GM12878 (cell line): Measurements from ENCODE around the gene ATG5. TPM values are rescaled to one million over a fixed set of nuclear protein-coding genes. Genes with fewer than 3 reads are reported as not detected.
A peak's percentile ranks its signal among the peaks of the same experiment; 100 is the strongest.

Source experiments
- ATAC-seq: fragments of 200-7000 bp; cut with Tn5 transposase; 3 replicates; pipeline ENCODE4 v1.9.1; 2020; ENCODE audit warnings: mild to moderate bottlenecking, moderate library complexity
- BruUV-seq: library from RNA; stranded (reverse); fragments of 400-500 nt; replicated peaks from 2 replicates; lab custom pipeline; 2021; lab: Mats Ljungman, UMichigan
- CTCF ChIA-PET: fragments of 300-600 bp; sonication (Branson Sonifier 250); formaldehyde crosslinking; extraction: SDS; loops from one replicate; lab custom pipeline; 2021; ENCODE audit warnings: inconsistent platforms; lab: Yijun Ruan, JAX
- POLR2A ChIA-PET: fragments of 350-600 bp; formaldehyde crosslinking; extraction: SDS; loops from one replicate; lab custom pipeline; 2021; ENCODE audit warnings: inconsistent platforms; lab: Charles Lee
- RAD21 ChIA-PET: fragments of 300-600 bp; sonication (Branson Sonifier 250); formaldehyde crosslinking; loops from one replicate; lab custom pipeline; 2023; ENCODE audit warnings: antibody characterized with exemption; ENCODE audit not compliant: unreplicated experiment; lab: Charles Lee
- SMC1A ChIA-PET: fragments of 300-600 bp; sonication (Branson Sonifier 250); formaldehyde crosslinking; loops from one replicate; lab custom pipeline; 2023; ENCODE audit not compliant: unreplicated experiment, uncharacterized antibody; lab: Charles Lee
- DNase-seq: peaks from one replicate; pipeline ENCODE4 v3.0.0-alpha.2; 2011; ENCODE audit warnings: low read depth, low spot score
- FAIRE-seq: peaks from 3 replicates; lab custom pipeline; 2011; peaks lifted over from hg19 to GRCh38; lab: Jason Lieb, UNC
- H2AFZ ChIP-seq: 2 replicates; pipeline ENCODE4 v1.6.0; 2011; ENCODE audit warnings: low read depth, low read length, control low read depth; ENCODE audit not compliant: control insufficient read depth
- H3K27ac ChIP-seq: 2 replicates; pipeline ENCODE4 v1.5.1; 2011; ENCODE audit warnings: control low read depth; ENCODE audit not compliant: control insufficient read depth, insufficient read depth
- H3K27me3 ChIP-seq, 2 experiments: replicated peaks in 1 of 2; 2 replicates each; pipeline versions ENCODE4 v1.6.0 to v1.6.1; 2011; ENCODE audit warnings: low read length in 1 of 2; ENCODE audit not compliant: control insufficient read depth in 2 of 2, insufficient read depth in 2 of 2
- H3K36me3 ChIP-seq, 2 experiments: 2 replicates each; pipeline ENCODE4 v1.5.1; 2011; ENCODE audit warnings: low read length in 1 of 2; ENCODE audit not compliant: control insufficient read depth in 2 of 2, insufficient read depth in 2 of 2
- H3K4me1 ChIP-seq: 2 replicates; pipeline ENCODE4 v1.6.1; 2011; ENCODE audit warnings: mild to moderate bottlenecking, low read length, moderate library complexity, mixed read lengths; ENCODE audit not compliant: control insufficient read depth, insufficient read depth
- H3K4me2 ChIP-seq: 2 replicates; pipeline ENCODE4 v1.6.0; 2011; ENCODE audit warnings: control low read depth; ENCODE audit not compliant: control insufficient read depth, insufficient read depth
- H3K4me3 ChIP-seq: fragments of 200-600 bp; sonication (generic); 2 replicates; pipeline ENCODE4 v1.5.1; 2016
- H3K79me2 ChIP-seq: 2 replicates; pipeline ENCODE4 v1.6.0; 2011; ENCODE audit warnings: low read length; ENCODE audit not compliant: control insufficient read depth, insufficient read depth
- H3K9ac ChIP-seq: 2 replicates; pipeline ENCODE4 v1.8.0; 2011; ENCODE audit warnings: low read length, control low read depth, mixed read lengths; ENCODE audit not compliant: control insufficient read depth, insufficient read depth
- H3K9me3 ChIP-seq: replicated peaks from 3 replicates; pipeline ENCODE4 v1.5.1; 2011; ENCODE audit warnings: mild to moderate bottlenecking, low read length; ENCODE audit not compliant: control insufficient read depth, insufficient read depth
- H4K20me1 ChIP-seq: 2 replicates; pipeline ENCODE4 v1.6.0; 2011; ENCODE audit not compliant: control insufficient read depth, insufficient read depth
- E2F4 ChIP-seq: IDR thresholded peaks from 2 replicates; pipeline ENCODE4 v1.6.1; 2012; ENCODE audit warnings: low read depth, low read length, improper control_type of control experiment
- E4F1 ChIP-seq: fragments of 450-650 bp; IDR thresholded peaks from 2 replicates; pipeline ENCODE4 v1.6.1; 2018; ENCODE audit warnings: borderline replicate concordance, mild to moderate bottlenecking; ENCODE audit not compliant: partially characterized antibody
- NRF1 ChIP-seq: conservative IDR thresholded peaks from 2 replicates; pipeline ENCODE4 v1.6.1; 2011; ENCODE audit warnings: mild to moderate bottlenecking, low read depth, low read length, improper control_type of control experiment
- REST ChIP-seq: IDR thresholded peaks from 2 replicates; pipeline ENCODE4 v1.6.1; 2012; ENCODE audit warnings: mild to moderate bottlenecking, low read depth, low read length
- TCF12 ChIP-seq: IDR thresholded peaks from 2 replicates; pipeline ENCODE4 v1.6.1; 2011; ENCODE audit warnings: low read depth, mild to moderate bottlenecking, low read length
- USF2 ChIP-seq: IDR thresholded peaks from 2 replicates; pipeline ENCODE4 v1.6.1; 2011; ENCODE audit warnings: low read depth, low read length, improper control_type of control experiment, borderline replicate concordance
- ZBTB33 ChIP-seq: fragments of 450-650 bp; IDR thresholded peaks from 2 replicates; pipeline ENCODE4 v1.6.1; 2017; ENCODE audit warnings: mild to moderate bottlenecking
- ZZZ3 ChIP-seq: IDR thresholded peaks from 2 replicates; pipeline ENCODE4 v1.6.1; 2011; ENCODE audit warnings: low read depth; ENCODE audit not compliant: control insufficient read depth, insufficient read length
- WGBS: methylation state at CpG from one replicate; pipeline ENCODE4 v1.1.6; 2016; ENCODE audit warnings: low lambda C conversion rate; ENCODE audit not compliant: insufficient replicate concordance, insufficient coverage; ENCODE audit errors: missing lambda C conversion rate; 5-methylcytosine and 5-hydroxymethylcytosine counted together
- in situ Hi-C: fragments of 300-500 bp; cut with MboI; formaldehyde crosslinking; loops from 9 replicates; pipeline ENCODE4 v1.14.3; 2018; ENCODE audit warnings: mixed read lengths
- intact Hi-C: fragments of 100-400 bp; cut with micrococcal nuclease; formaldehyde crosslinking; loops from one replicate; pipeline ENCODE4 v1.14.2; 2022; ENCODE audit not compliant: unreplicated experiment
- polyA plus RNA-seq, 11 experiments: library from polyadenylated mRNA; depleted of rRNA in 4 of 11; unstranded in 6 of 11; stranded (reverse) in 5 of 11; fragments of >200 nt; fragmentation: Nextera tagmentation in 4 of 11; fragmentation: Illumina TruSeq in 1 of 11; extraction: Ambion mirVana in 4 of 11; extraction: Trizol in 1 of 11; gene quantifications; 1 replicate in 1 of 11; 2 replicates in 10 of 11; pipeline versions ENCODE4 v1.2.1 to v1.2.3, GENCODE V29; 2011 to 2016; ENCODE audit warnings: inconsistent platforms in 2 of 11, missing spikeins in 2 of 11, low read depth in 1 of 11
- total RNA-seq, 4 experiments: library from RNA; depleted of rRNA in 3 of 4; stranded (reverse); fragments of >200 nt in 3 of 4; fragmentation: Illumina TruSeq in 1 of 4; extraction: Trizol in 1 of 4; gene quantifications; 2 replicates each; pipeline versions ENCODE4 v1.2.1 to v1.2.3, GENCODE V29; 2013 to 2021

ATG5 gene
- total and polyA plus RNA-seq, 10 of the 15 experiments (the other 5 are each of a cell fraction or from before 2014, with no cell fraction given): 12.9 to 51.8 (median 23.9) TPM

GRCh38 chr6:106177786-106178185 lies 147.8 kb downstream of the ATG5 start (continued):
- TF ChIP-seq E2F4: no peak
- TF ChIP-seq ZZZ3: no peak
- TF ChIP-seq USF2: no peak
- TF ChIP-seq E4F1: no peak

- Histone ChIP-seq H4K20me1 (no peaks in the 10 kb centered on the region), H3K27ac (no peak overlapping the region), H3K36me3 (no peaks in the 10 kb centered on the region), H3K27me3 (no peaks in the 10 kb centered on the region), H2AFZ (no peak overlapping the region), H3K79me2 (no peaks in the 10 kb centered on the region), H3K9me3 (no peaks in the 10 kb centered on the region; the same call in 2 of the 3 replicates), H3K9ac (no peak overlapping the region), H3K4me3 (no peak overlapping the region), H3K4me1 (peaks cover 9% of the 10 kb centered on the region), H3K4me2 (no peak overlapping the region)
- 93% methylated on average over 2 of the region's 2 CpGs for whole genome bisulfite sequencing
- CTCF ChIA-PET: interaction anchor here (0.9 to 1.6 kb wide), 3 partner anchors 9 to 50 kb away, joined by 3 to 5 read pairs (median 3); no protein-coding TSS in a partner anchor
- RAD21 ChIA-PET: no interaction called here
- no TSS peak for BruUV-seq
- ATAC-seq: peak; percentile 21; the same call in 2 of the 3 replicates
- SMC1A ChIA-PET: interaction anchor here (0.7 to 1.8 kb wide), 4 partner anchors 9 to 691 kb away, joined by 3 to 8 read pairs (median 3); no protein-coding TSS in a partner anchor
- no peak for DNase-seq
- intact Hi-C loops (no loop called here), in situ Hi-C loops (no loop called here)
- no peak for FAIRE-seq
- POLR2A ChIA-PET: interaction anchor here (1.0 kb wide), 1 partner anchor 9 kb away, joined by 4 read pairs; no protein-coding TSS in a partner anchor
- TF ChIP-seq NRF1 (no peak), ZBTB33 (no peak), TCF12 (no peak), REST (no peak), USF2 (no peak)
These were observed 152.3 kb downstream of the ATG5 start for GRCh38 chr6:106173124-106173879.
